ENCODE data around the gene P2RY10. TPM values are rescaled to one million over a fixed set of nuclear protein-coding genes. Genes with fewer than 3 reads are reported as not detected.
"Not testable (repeated sequence)": the region's sequence is repeated elsewhere in the genome, so short reads cannot be mapped to it uniquely, and the experiment has no call there.

The P2RY10 gene
- total RNA-seq, 1 experiment from 2014 or later: not detected

DNA sequence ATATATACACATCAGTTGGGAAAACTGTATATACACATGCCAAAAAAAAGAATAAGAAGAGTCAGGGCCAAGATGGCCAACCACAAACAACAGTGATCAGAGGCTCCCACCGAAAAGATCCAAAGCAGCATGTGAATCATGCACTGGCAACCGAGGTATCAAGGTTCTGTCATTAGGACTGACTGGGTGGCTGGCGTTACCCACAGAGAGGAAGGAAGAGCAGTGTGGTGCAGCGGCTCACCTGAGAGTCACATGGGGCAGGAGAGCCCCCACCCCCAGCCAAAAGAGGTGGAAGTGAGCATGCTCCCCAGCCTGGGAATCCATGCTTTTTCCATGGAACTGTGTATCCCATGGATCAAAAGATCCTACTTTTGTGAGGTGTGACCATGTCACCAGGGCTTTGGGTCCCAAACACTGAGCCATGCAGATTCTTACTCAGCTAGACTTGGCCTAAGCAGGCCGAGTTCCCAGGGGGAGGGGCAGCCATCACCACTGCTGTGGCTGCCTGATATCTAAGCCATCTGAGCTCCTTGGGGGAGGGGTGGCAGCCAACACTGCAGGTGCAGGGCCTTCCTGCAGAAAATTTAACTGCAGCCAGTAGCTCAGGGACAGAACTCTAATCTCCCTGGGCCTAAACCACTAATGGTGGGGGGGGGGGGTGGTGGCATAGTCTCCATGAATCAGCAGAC lies 52.8 kb downstream of the P2RY10 start:
- Histone ChIP-seq H3K4me3 (no peak overlapping the region), H2AFZ (no peak overlapping the region), H3K79me2 (ENCODE audit: low read depth) (no peaks in the 10 kb centered on the region), H3K9me2 (ENCODE audit: insufficient read depth) (no peaks in the 10 kb centered on the region), H4K20me1 (ENCODE audit: insufficient read depth) (no peaks in the 10 kb centered on the region), H3K4me1 (replicated peaks; ENCODE audit: insufficient read depth) (no peaks in the 10 kb centered on the region), H3K27me3 (ENCODE audit: insufficient read depth, low read depth) (no peaks in the 10 kb centered on the region), H3K36me3 (ENCODE audit: low read depth) (no peaks in the 10 kb centered on the region), H3K9me3 (ENCODE audit: insufficient read depth, low read depth) (no peaks in the 10 kb centered on the region), H3F3A (ENCODE audit: insufficient read depth, low read depth) (no peaks in the 10 kb centered on the region), H3K27ac (no peak overlapping the region), H3K4me2 (no peak overlapping the region)
- no peak for DNase-seq
- ChIA-PET POLR2A (ENCODE audit: unreplicated experiment) (no interaction called here), CTCF (no interaction called here)
- BruUV-seq (replicated peaks): no TSS peak
- TF ChIP-seq EZH2 (IDR thresholded peaks at IDR 0.05; ENCODE audit: low read depth) (no peak), CTCF (conservative IDR thresholded peaks at IDR 0.05) (no peak)
- intact Hi-C loops (cut with micrococcal nuclease; ENCODE audit: unreplicated experiment): no loop called here

GRCh38 chrX:79007540-79007939 lies 62.3 kb downstream of the P2RY10 start:
- H3K9me2 ChIP-seq (ENCODE audit: insufficient read depth); intact Hi-C loops (cut with micrococcal nuclease; ENCODE audit: unreplicated experiment); H3K9me3 ChIP-seq (ENCODE audit: insufficient read depth, low read depth); DNase-seq; CTCF ChIA-PET; BruUV-seq (replicated peaks); H3K4me2 ChIP-seq; H4K20me1 ChIP-seq (ENCODE audit: insufficient read depth); H3K4me3 ChIP-seq; H3K27me3 ChIP-seq (ENCODE audit: insufficient read depth, low read depth); H3K79me2 ChIP-seq (ENCODE audit: low read depth); H3K27ac ChIP-seq; H3K4me1 ChIP-seq (replicated peaks; ENCODE audit: insufficient read depth); H2AFZ ChIP-seq; H3K36me3 ChIP-seq (ENCODE audit: low read depth); POLR2A ChIA-PET (ENCODE audit: unreplicated experiment); H3F3A ChIP-seq (ENCODE audit: insufficient read depth, low read depth): not testable (repeated sequence)

Small RNA genes lying within 50 kb of the gene (microRNA-seq; reads per million reads assigned to microRNA genes)
- not detected for gene MIR4328 (ENCODE audit: borderline number of aligned reads, borderline replicate concordance)

Other genes starting within 250 kb of the P2RY10 start
- gene LPAR4, start 197.7 kb upstream of the P2RY10 start, total RNA-seq (2021): not detected in 2 replicates
- not detected in 2 replicates for gene GPR174, start 199.3 kb downstream of the P2RY10 start, total RNA-seq (2021)

Data from PC-9 (cell line).